T-helper 1 cell treated with Interleukin-12 subunit alpha and Interleukin-12 subunit beta and Interleukin-4 antibody, amounts not matched to agents 30 μg/mL and 1 μg/mL, for 36 hours (primary cell): Measurements from ENCODE around the gene OR51B6.
"Not testable (repeated sequence)": the region's sequence is repeated elsewhere in the genome, so short reads cannot be mapped to it uniquely, and the experiment has no call there.

ENCODE experiments used
- H3K27ac Mint-ChIP-seq: one replicate; pipeline ENCODE4 v1.8.0; 2021; ENCODE audit warnings: mild to moderate bottlenecking, mixed read lengths
- H3K27me3 Mint-ChIP-seq: one replicate; pipeline ENCODE4 v1.8.0; 2021; ENCODE audit warnings: low read depth, mixed read lengths
- H3K36me3 Mint-ChIP-seq: one replicate; pipeline ENCODE4 v1.8.0; 2021; ENCODE audit warnings: low read depth, mixed read lengths
- H3K4me1 Mint-ChIP-seq: one replicate; pipeline ENCODE4 v1.8.0; 2021; ENCODE audit warnings: low read depth, mixed read lengths
- H3K4me3 Mint-ChIP-seq: one replicate; pipeline ENCODE4 v1.8.0; 2021; ENCODE audit warnings: mild to moderate bottlenecking, moderate library complexity, mixed read lengths
- H3K9me3 Mint-ChIP-seq: one replicate; pipeline ENCODE4 v1.8.0; 2021; ENCODE audit warnings: mixed read lengths

OR51B6 gene, protein sequence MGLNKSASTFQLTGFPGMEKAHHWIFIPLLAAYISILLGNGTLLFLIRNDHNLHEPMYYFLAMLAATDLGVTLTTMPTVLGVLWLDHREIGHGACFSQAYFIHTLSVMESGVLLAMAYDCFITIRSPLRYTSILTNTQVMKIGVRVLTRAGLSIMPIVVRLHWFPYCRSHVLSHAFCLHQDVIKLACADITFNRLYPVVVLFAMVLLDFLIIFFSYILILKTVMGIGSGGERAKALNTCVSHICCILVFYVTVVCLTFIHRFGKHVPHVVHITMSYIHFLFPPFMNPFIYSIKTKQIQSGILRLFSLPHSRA

DNA sequence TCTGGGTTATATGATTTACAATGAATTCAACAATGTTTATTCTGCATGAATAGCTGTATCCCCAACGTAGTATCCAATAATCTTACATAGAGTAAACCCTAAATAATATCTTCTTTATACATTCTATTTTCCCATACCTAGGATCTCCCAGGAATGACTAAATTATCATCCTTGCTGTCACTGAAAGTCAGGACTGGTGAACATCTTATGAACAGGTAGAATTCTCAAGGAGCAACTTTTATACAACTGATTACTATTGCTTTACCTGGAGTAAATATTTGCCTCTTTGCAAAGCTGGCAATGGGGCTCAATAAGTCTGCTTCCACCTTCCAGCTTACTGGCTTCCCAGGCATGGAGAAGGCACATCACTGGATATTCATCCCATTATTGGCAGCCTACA, at the start of gene OR51B6:
OR51B6 (plus strand) TSS at position 301 of the 400 bp plus-strand sequence; CDS start at position 301, 0 bp downstream.
- H3K4me3 Mint-ChIP-seq, result no peak within 1 kb of the TSS
- H3K4me1 Mint-ChIP-seq, result no peaks in the 10 kb centered on the region
- H3K9me3 Mint-ChIP-seq, result no peaks in the 10 kb centered on the region
- no peaks in the 10 kb centered on the region for H3K36me3 Mint-ChIP-seq
- no peak within 1 kb of the TSS for H3K27ac Mint-ChIP-seq
- no peaks in the 10 kb centered on the region for H3K27me3 Mint-ChIP-seq

DNA sequence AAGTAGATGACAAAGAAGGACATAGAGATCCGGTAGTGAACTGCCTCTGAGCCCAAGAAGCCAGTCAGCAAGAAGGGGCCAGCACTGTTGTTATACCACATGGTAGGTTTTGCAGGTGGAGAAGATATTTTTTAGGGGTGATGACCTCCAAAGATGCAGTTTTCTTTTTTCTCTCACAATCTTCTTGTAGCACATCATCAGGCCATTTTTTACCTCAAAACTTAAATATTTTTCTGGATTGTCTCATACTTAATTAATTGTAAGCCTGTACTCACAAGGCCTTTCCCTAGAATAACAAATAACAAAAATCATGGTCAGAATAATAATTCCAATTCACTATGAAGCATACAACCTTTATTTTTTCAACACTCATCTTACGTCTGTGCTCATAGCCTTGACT, 49.5 kb upstream of the OR51B6 start, which contains the start of gene OR51B4:
OR51B4 (minus strand) TSS at position 101 of the 400 bp plus-strand sequence; CDS start at position 101, 0 bp downstream.
- H3K4me1 Mint-ChIP-seq, result no peaks in the 10 kb centered on the region

DNA sequence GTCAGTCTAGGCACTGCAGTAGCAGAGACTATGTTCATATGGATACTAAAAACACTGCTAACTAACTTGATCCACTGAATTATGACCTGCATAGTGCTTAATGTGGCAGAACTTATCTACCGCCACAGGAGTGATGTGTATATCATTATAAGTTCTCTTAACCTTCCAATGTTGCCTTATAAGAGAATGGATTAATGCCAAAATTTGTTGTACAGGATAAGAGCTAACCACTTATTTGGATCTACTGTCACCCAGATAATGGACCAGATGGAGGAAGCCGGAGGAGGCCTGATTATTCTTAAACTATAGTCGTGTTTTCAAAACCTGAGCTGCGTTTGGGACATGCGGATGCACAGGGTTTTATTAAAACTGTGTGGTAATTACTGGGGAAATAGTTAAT, 47.7 kb upstream of the OR51B6 start:
- Mint-ChIP-seq H3K4me1 (no peaks in the 10 kb centered on the region), H3K27me3 (peaks cover 2% of the 10 kb centered on the region), H3K9me3 (no peaks in the 10 kb centered on the region), H3K4me3 (no peak overlapping the region), H3K36me3 (no peaks in the 10 kb centered on the region), H3K27ac (no peak overlapping the region)

More for the DNA sequence above, 49.5 kb upstream of the OR51B6 start, which contains the start of gene OR51B4:
- no peaks in the 10 kb centered on the region for H3K9me3 Mint-ChIP-seq
- H3K36me3 Mint-ChIP-seq, result no peaks in the 10 kb centered on the region
- H3K27me3 Mint-ChIP-seq, result peaks cover 4% of the 10 kb centered on the region
- no peak within 1 kb of the TSS for H3K27ac Mint-ChIP-seq
- H3K4me3 Mint-ChIP-seq, result no peak within 1 kb of the TSS

DNA sequence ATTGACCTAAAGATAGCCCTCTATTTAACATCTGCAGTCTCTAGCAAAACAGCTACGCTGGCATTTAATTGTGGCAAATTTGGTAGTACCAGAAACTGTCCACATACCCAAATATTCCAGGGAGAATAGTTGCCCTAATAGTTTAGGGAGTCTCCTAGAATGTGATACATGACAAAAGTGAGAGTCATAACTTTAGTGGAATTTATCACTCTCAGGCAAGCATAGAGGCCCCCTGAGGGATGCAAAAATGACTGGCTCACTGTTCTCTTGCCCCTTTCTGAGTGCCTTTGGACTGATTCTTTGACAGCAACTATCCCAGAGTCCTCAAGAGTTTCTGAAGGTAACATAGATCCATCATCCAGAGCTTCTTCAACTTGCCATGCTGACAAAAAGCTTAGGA, 47.3 kb upstream of the OR51B6 start:
- H3K4me1 Mint-ChIP-seq, result no peaks in the 10 kb centered on the region
- no peaks in the 10 kb centered on the region for H3K36me3 Mint-ChIP-seq

DNA sequence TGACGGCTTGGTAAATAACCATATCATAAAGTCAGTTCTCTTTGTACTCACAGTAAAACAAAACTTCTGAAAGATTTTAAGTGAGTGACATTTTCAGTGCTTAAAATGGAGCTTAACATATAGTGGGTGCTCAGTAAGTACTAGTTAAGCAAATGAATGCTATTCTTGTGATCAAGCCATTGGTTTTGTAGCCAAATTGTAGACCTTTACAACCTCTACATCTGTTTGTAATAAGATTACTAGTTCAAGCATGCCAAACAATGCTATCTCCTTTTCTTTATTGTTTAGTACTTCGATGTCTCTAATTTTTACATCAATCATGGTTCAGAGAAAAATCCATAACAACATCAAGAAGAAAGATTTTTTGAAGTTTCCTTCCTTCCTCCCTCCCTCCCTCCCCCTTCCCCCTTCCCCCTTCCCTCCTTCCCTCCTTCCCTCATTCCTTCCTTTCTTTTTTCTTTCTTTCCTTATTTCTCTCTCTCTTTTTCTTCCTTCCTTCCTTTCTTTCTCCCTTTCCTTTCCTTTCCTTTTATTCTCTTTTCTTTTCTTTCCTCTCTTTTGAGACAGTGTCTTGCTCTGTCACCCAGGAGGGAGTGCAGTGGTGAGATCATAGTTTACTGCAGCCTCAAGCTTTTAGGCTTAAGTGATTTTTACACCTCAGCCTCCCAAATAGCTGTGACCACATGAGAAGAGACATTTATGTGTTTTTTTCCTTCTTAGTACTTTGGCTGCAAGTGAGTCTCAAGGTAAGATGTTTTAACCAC, 43.9 kb upstream of the OR51B6 start:
- Mint-ChIP-seq H3K4me1 (no peaks in the 10 kb centered on the region), H3K27me3 (peaks cover 4% of the 10 kb centered on the region), H3K4me3 (no peak overlapping the region), H3K36me3 (no peaks in the 10 kb centered on the region), H3K9me3 (no peaks in the 10 kb centered on the region), H3K27ac (no peak overlapping the region)

More for the DNA sequence above, 47.3 kb upstream of the OR51B6 start:
- Mint-ChIP-seq H3K27ac (no peak overlapping the region), H3K9me3 (no peaks in the 10 kb centered on the region), H3K27me3 (peaks cover 4% of the 10 kb centered on the region), H3K4me3 (no peak overlapping the region)

DNA sequence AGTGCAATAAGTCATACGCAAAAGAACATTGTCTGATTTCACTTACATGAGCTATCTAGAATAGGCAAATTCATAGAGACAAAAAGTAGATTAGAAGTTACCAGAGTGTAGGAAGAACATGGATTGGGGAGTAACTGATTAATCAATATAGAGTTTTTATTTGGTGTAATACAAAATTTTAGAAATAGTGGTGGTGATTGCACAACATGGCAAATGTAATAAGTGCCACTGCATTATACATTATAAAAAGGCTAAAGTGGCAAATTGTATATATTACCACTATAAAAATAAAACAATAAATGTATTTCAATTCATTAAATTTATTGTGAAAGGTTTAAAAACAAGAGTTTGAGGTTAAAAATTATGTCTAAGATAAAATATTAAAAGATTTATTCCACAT, 40.9 kb upstream of the OR51B6 start:
- H3K9me3 Mint-ChIP-seq, result no peaks in the 10 kb centered on the region
- H3K27me3 Mint-ChIP-seq, result peaks cover 4% of the 10 kb centered on the region
- H3K27ac Mint-ChIP-seq, result no peak overlapping the region
- H3K4me3 Mint-ChIP-seq, result no peak overlapping the region
- H3K4me1 Mint-ChIP-seq, result no peaks in the 10 kb centered on the region
- no peaks in the 10 kb centered on the region for H3K36me3 Mint-ChIP-seq

DNA sequence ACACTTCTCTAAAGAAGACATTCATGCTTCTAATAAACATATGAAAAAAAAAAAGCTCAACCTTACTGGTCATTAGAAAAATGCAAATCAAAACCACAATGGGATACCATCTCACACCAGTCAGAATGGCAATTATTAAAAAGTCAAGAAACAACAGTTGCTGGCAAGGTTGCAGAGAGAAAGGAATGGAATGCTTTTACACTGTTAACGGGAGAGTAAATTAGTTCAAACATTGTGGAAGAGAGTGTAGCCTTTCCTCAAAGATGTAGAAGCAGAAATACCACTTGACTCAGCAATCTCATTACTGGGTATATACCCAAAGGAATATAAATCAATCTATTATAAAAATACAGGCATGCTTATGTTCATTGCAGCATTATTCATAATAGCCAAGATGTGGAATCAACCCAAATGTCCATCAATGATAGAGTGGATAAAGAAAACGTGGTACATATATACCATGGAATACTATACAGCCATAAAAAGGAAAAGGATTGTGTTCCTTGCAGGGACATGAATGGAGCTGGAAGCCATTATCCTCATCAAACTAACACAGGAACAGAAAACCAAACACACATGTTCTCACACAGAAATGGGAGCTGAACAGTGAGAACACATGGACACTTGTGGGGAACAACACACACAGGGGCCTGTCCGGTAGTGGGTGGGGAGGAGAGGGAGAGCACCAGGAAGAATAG, 37.8 kb upstream of the OR51B6 start:
- not testable (repeated sequence) for H3K27ac Mint-ChIP-seq, H3K9me3 Mint-ChIP-seq, H3K4me1 Mint-ChIP-seq, H3K27me3 Mint-ChIP-seq, H3K36me3 Mint-ChIP-seq, H3K4me3 Mint-ChIP-seq

DNA sequence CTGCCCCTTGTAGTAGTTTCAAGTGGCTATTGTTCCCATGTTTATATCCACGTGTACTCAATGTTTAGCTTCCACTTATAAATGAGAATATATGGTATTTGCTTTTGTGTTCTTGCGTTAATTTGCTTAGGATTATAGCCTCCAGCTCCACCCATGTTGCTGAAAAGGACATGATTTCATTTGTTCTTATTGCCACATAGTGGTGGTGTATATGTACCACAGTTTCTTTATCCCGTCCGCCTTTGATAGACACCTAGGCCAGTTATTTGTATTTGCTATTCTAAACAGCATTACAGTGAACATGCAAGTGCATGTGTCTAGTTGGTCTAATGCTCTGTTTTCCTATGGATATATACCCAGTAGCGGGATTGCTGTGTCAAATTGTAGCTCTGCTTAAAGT, 34.0 kb upstream of the OR51B6 start:
- Mint-ChIP-seq H3K36me3 (no peaks in the 10 kb centered on the region), H3K4me3 (no peak overlapping the region), H3K9me3 (no peaks in the 10 kb centered on the region), H3K27me3 (no peaks in the 10 kb centered on the region), H3K4me1 (no peaks in the 10 kb centered on the region), H3K27ac (no peak overlapping the region)

DNA sequence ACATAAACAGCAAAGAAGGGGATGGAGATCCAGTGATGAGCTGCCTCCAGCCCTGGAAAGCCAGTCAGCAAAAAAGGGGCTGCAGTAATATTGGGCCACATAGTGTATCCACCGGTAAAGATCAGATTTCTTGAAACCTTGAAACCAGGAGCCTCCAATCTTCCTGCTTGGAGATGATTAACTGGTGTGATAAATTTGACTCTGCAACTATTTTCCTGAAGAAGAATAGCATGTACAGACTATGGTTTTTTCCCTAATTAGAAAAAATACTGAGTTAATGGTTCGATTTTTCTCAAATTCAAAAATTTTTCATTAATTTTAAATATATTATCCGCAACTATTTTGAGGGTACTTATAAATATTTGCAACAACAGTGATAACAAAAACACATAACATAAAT, 27.1 kb upstream of the OR51B6 start, which contains the start of gene OR51B2:
OR51B2 (minus strand) TSS at position 101 of the 400 bp plus-strand sequence; CDS start at position 101, 0 bp downstream.
- Mint-ChIP-seq H3K36me3 (no peaks in the 10 kb centered on the region), H3K4me3 (no peak within 1 kb of the TSS), H3K27ac (no peak within 1 kb of the TSS), H3K4me1 (no peaks in the 10 kb centered on the region), H3K9me3 (no peaks in the 10 kb centered on the region), H3K27me3 (no peaks in the 10 kb centered on the region)

DNA sequence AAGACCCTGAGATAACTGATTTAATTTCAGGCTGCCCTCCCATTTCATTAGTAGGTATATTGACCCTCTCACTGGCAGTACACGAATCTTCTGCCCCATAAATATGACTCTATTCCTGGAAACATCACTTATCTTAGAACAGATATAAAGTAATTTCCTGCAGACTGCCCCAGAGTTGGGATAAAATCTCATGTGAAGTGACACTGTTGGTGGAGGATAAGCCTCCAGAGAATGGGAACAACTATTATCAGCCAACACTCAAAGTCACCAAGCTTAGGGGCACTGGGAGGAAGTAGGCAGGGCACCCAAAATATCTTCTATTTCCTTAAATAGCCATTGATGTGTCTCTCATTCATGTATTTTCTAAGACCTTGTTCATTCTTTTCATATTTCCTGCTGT, 16.1 kb upstream of the OR51B6 start:
- H3K27ac Mint-ChIP-seq, result no peak overlapping the region
- H3K9me3 Mint-ChIP-seq, result no peaks in the 10 kb centered on the region
- H3K36me3 Mint-ChIP-seq, result no peaks in the 10 kb centered on the region
- H3K4me1 Mint-ChIP-seq, result no peaks in the 10 kb centered on the region
- no peaks in the 10 kb centered on the region for H3K27me3 Mint-ChIP-seq
- H3K4me3 Mint-ChIP-seq, result no peak overlapping the region

DNA sequence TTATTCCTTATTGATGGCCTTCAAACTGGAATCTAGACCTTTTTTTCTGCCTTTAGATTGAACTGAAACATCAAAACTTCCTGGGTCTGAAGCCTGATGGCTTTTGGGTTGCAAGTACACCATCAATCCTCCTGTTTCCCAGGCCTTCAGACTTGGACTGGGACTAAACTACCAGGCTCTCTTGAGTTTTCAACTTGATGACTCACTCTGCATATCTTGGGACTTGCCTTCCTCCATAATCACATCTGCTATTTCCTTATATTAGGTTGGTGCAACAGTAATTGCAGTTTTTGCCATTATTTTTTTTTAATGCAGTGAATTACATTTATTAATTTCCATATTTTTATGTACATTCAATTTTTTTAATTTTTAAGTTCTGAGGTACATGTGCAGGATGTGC, 15.0 kb upstream of the OR51B6 start:
- no peaks in the 10 kb centered on the region for H3K27me3 Mint-ChIP-seq
- H3K27ac Mint-ChIP-seq, result no peak overlapping the region
- H3K9me3 Mint-ChIP-seq, result no peaks in the 10 kb centered on the region
- H3K36me3 Mint-ChIP-seq, result no peaks in the 10 kb centered on the region
- no peak overlapping the region for H3K4me3 Mint-ChIP-seq
- no peaks in the 10 kb centered on the region for H3K4me1 Mint-ChIP-seq

DNA sequence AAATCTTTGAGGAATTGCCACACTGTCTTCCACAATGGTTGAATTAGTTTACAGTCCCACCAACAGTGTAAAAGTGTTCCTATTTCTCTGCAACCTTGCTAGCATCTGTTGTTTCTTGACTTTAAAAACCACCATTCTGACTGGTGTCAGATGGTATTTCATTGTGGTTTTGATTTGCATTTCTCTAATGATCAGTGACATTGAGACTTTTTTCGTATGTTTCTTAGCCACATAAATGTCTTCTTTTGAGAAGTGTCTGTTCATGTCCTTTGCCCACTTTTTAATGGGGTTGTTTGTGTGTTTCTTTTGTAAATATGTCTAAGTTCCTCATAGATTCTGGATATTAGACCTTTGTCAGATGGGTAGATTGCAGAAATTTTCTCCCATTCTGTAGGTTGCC, 14.1 kb upstream of the OR51B6 start:
- not testable (repeated sequence) for H3K27me3 Mint-ChIP-seq, H3K27ac Mint-ChIP-seq, H3K4me1 Mint-ChIP-seq, H3K4me3 Mint-ChIP-seq, H3K9me3 Mint-ChIP-seq, H3K36me3 Mint-ChIP-seq

DNA sequence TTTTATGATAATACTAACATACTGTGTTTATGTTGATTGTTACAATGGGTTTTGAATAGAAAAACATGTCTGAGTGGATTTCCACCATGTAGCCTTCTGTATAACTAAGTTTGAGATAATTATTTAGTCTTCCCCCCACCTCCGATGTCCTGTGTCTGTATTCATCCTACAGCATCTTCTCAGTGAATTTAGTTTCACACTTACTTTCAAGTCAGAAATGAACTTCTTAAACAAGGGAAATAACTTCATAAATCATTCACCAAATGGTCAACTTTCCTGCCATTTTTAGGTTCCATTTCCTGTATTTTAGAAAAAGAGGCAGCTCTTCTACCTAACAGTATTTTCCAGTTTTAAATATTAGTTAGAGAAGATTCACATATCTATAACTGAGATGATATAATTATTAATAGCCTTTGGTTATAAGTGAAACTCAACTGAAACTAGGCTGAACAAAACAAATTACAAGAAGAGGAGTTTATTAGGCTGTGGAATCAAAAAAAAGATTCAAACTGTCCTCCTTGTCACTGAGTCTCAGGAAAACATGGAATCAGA, 11.5 kb upstream of the OR51B6 start:
- no peaks in the 10 kb centered on the region for H3K27me3 Mint-ChIP-seq
- H3K9me3 Mint-ChIP-seq, result no peaks in the 10 kb centered on the region

DNA sequence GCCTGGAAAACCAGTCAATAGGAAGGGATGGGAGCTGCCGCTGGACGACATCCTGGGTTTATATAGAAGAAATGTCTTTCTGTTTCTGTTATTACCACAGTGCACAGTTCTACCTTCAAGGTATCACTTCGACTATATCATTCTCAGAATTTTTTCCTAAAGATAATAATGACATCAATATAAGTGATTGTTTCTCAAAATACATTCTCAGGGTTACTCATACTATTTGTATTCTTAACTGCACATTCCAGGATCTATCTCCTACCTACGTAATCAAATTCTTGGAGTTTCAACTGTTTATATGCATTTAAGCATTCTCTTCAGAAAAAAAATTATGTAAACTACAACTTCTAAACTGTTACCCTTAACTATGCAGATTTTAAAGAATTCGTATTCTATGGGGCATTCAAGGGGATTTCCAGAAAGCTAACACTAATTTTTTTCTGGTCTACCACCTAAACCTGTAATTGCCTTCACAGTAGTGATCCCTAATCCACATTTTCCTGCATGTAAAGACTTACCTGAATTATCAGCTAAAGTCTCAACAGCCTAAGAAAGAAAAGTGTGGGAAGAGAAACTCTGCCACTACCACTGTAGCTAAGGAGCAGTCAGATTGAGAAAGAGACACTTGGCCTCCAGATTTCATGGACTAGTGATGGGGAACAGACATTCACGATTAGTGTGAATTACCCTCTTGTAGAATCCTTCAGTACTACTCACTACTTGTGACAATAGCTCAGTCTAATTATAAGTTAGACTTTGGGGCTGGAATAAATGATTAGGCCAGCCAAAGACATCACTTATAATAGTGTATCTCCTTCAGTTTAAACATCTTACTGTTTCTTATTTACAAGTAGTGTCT, 7.6 kb upstream of the OR51B6 start, which contains the start of gene OR51B5:
OR51B5 (minus strand) TSS at position 51 of the 862 bp plus-strand sequence; CDS start at position 51, 0 bp downstream.
- H3K36me3 Mint-ChIP-seq, result no peaks in the 10 kb centered on the region
- H3K9me3 Mint-ChIP-seq, result no peaks in the 10 kb centered on the region
- no peaks in the 10 kb centered on the region for H3K27me3 Mint-ChIP-seq
- no peak within 1 kb of the TSS for H3K27ac Mint-ChIP-seq
- H3K4me1 Mint-ChIP-seq, result no peaks in the 10 kb centered on the region
- H3K4me3 Mint-ChIP-seq, result no peak within 1 kb of the TSS

More for the DNA sequence above, 11.5 kb upstream of the OR51B6 start:
- H3K4me1 Mint-ChIP-seq, result no peaks in the 10 kb centered on the region
- H3K27ac Mint-ChIP-seq, result no peak overlapping the region
- H3K36me3 Mint-ChIP-seq, result no peaks in the 10 kb centered on the region
- H3K4me3 Mint-ChIP-seq, result no peak overlapping the region
